Neural cell (in vitro differentiated cells): Measurements from ENCODE around the gene MYO3B.

Experiments used
- EP300 ChIP-seq: fragments of 450-650 bp; conservative IDR thresholded peaks from 2 replicates; pipeline ENCODE4 v1.6.1; 2014; ENCODE audit warnings: antibody characterized with exemption, mild to moderate bottlenecking, moderate library complexity; ENCODE audit not compliant: poor library complexity, severe bottlenecking
- TF ChIP-seq, protein P1 (sequence below): fragments of 450-650 bp; IDR thresholded peaks from 2 replicates; pipeline ENCODE4 v1.5.1; 2014; ENCODE audit warnings: antibody characterized with exemption, mild to moderate bottlenecking, moderate library complexity; ENCODE audit not compliant: poor library complexity, severe bottlenecking

DNA sequence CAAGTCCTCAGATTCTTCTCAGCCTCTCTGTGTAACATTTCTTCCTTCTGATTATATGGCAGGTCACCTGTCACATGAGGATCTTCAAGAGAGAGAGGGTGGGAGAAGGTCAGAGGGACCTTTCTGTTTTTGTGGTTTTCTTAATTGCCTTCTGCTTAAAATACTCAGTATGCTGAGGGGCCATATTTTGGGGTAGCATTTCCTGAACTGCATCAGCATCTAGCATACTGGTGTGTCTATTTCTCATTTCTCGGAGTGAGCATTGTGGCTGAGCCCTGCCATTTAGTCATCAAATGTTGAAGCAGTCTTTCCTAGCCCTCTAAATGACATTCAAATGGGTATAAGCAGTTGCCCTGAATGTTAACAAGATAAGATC lies 162.7 kb downstream of the MYO3B start:
- no peak for TF ChIP-seq EP300
- TF ChIP-seq, protein P1, sequence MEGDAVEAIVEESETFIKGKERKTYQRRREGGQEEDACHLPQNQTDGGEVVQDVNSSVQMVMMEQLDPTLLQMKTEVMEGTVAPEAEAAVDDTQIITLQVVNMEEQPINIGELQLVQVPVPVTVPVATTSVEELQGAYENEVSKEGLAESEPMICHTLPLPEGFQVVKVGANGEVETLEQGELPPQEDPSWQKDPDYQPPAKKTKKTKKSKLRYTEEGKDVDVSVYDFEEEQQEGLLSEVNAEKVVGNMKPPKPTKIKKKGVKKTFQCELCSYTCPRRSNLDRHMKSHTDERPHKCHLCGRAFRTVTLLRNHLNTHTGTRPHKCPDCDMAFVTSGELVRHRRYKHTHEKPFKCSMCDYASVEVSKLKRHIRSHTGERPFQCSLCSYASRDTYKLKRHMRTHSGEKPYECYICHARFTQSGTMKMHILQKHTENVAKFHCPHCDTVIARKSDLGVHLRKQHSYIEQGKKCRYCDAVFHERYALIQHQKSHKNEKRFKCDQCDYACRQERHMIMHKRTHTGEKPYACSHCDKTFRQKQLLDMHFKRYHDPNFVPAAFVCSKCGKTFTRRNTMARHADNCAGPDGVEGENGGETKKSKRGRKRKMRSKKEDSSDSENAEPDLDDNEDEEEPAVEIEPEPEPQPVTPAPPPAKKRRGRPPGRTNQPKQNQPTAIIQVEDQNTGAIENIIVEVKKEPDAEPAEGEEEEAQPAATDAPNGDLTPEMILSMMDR: no peak
